ENCODE data around the gene CENPX. TPM values are rescaled to one million over a fixed set of nuclear protein-coding genes. Genes with fewer than 3 reads are reported as not detected.
A peak's percentile ranks its signal among the peaks of the same experiment; 100 is the strongest.

The CENPX gene
- total and polyA plus RNA-seq, 10 donors = 25.4 to 91.8 (median 32.9) TPM

DNA sequence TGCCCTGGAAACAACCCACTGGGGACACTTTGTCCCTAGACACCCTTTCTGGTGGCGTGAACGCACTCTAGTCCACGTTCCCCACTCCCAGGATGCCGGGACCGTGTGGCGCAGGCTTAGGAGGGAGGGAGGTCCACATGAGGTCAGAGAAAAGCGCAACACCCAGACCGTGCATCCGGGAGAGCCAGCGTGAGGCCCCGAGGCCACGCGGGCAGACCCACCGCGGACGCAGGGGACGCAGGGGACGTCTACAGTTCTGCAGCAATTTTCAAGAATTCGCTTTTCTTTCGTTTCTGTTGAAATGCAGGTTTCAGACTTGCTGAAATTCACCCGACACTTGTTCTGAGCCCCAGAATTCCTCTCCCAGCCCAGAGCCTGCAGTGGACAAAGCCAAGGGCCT, 24.2 kb upstream of the CENPX start:
- TF ChIP-seq POLR2AphosphoS5 (IDR thresholded peaks at IDR 0.05) = no peak
- TF ChIP-seq, protein P1, sequence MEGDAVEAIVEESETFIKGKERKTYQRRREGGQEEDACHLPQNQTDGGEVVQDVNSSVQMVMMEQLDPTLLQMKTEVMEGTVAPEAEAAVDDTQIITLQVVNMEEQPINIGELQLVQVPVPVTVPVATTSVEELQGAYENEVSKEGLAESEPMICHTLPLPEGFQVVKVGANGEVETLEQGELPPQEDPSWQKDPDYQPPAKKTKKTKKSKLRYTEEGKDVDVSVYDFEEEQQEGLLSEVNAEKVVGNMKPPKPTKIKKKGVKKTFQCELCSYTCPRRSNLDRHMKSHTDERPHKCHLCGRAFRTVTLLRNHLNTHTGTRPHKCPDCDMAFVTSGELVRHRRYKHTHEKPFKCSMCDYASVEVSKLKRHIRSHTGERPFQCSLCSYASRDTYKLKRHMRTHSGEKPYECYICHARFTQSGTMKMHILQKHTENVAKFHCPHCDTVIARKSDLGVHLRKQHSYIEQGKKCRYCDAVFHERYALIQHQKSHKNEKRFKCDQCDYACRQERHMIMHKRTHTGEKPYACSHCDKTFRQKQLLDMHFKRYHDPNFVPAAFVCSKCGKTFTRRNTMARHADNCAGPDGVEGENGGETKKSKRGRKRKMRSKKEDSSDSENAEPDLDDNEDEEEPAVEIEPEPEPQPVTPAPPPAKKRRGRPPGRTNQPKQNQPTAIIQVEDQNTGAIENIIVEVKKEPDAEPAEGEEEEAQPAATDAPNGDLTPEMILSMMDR (IDR thresholded peaks at IDR 0.05 in 8 of 11, conservative IDR thresholded peaks at IDR 0.05 in 3 of 11) = no peak
- no peak for TF ChIP-seq POLR2A (IDR thresholded peaks at IDR 0.05)
- DNase-seq = no peak
- Histone ChIP-seq H3K4me1 (peaks cover 6 to 24% (median 20%) of the 10 kb centered on the region in 6 donors), H3K4me3 (no peak overlapping the region), H3K27ac (no peak overlapping the region), H3K9me3 (no peaks in the 10 kb centered on the region), H3K36me3 (peaks cover 0 to 39% (median 9%) of the 10 kb centered on the region in 6 donors), H3K27me3 (replicated peaks in 1 of 7) (no peaks in the 10 kb centered on the region)
- intact Hi-C loops (cut with DNase I; ENCODE audit: low total_unique reads) = loop anchor here (10.0 kb wide), 1 partner anchor 58 kb away; no protein-coding TSS in a partner anchor
- WGBS, 5 donors = 89 to 95% (median 92%) methylated on average over 7 to 21 of the region's 21 CpGs

DNA sequence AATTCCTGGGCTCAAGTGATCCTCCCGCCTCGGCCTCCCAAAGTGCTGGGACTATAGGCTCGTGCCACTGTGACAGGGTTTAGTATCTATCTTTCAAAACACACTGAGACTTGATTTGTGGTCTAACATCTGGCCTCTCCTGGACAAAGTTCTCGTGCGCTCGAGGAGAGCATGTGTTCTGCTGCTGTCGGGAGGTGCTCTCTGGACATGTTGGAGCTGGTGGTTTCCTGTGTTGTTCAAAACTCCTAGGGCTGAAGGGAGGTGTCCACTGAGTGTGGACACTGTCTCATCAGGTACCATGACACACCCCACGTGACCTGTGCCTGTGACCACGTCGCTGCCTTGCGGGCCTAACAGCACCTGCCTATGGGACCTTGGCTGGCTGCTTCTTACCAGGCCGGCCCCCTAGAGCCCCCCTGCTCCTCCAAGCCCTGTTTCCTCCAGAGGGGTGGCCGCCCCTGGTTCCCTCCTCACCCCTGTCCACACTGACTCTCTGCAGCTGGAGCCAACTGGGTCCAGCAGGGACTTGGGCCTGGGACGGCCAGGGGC, 23.3 kb upstream of the CENPX start:
- TF ChIP-seq POLR2A (IDR thresholded peaks at IDR 0.05) (no peak), POLR2AphosphoS5 (IDR thresholded peaks at IDR 0.05) (peak in 2 of 3 donors; percentile 12 to 13)
- DNase-seq = no peak
- intact Hi-C loops (cut with DNase I; ENCODE audit: low total_unique reads) = loop anchor here (10.0 kb wide), 1 partner anchor 59 kb away; no protein-coding TSS in a partner anchor

DNA sequence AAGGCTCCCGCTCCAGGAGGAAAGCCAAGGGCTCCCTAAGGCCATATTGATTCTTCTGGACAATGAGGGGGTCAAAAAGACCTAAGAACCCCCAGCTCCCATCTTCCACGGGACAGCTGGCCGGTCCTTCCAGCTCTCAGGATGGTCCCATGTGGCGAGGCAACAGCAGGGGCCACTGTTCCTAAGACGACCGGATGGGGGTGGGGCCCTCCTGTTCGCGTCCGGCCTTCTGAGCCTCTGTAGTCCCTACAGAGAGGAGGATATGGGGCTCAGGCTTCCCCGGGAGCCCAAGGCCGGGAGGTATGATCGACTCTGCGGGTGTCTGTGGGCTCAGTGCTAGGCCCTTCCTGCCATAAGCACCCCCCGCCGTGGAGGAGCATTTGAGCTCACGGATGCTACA, 20.8 kb upstream of the CENPX start:
- no peak for DNase-seq
- H3K27ac ChIP-seq = no peak overlapping the region
- H3K9me3 ChIP-seq = no peaks in the 10 kb centered on the region
- intact Hi-C loops (cut with DNase I; ENCODE audit: low total_unique reads) = loop anchor here (10.0 kb wide), 1 partner anchor 61 kb away; no protein-coding TSS in a partner anchor
- no peak overlapping the region for H3K4me3 ChIP-seq
- 75 to 85% (median 79%) methylated on average over 10 to 16 of the region's 16 CpGs for WGBS, 5 donors
- no peak for TF ChIP-seq POLR2AphosphoS5 (IDR thresholded peaks at IDR 0.05)
- TF ChIP-seq, protein P1 (IDR thresholded peaks at IDR 0.05 in 8 of 11, conservative IDR thresholded peaks at IDR 0.05 in 3 of 11) = no peak
- no peaks in the 10 kb centered on the region for H3K27me3 ChIP-seq (replicated peaks in 1 of 7)
- H3K4me1 ChIP-seq = peaks cover 0 to 6% (median 0%) of the 10 kb centered on the region in 6 donors
- peaks cover 0 to 23% (median 7%) of the 10 kb centered on the region in 6 donors for H3K36me3 ChIP-seq

More for the DNA sequence above, 23.3 kb upstream of the CENPX start:
- H3K27ac ChIP-seq = no peak overlapping the region
- peaks cover 0 to 39% (median 9%) of the 10 kb centered on the region in 6 donors for H3K36me3 ChIP-seq
- WGBS, 5 donors = 81 to 91% (median 85%) methylated on average over 14 of the region's 14 CpGs
- H3K27me3 ChIP-seq (replicated peaks in 1 of 7) = no peaks in the 10 kb centered on the region
- peaks cover 6 to 22% (median 17%) of the 10 kb centered on the region in 6 donors for H3K4me1 ChIP-seq
- H3K9me3 ChIP-seq = no peaks in the 10 kb centered on the region
- H3K4me3 ChIP-seq = no peak overlapping the region

DNA sequence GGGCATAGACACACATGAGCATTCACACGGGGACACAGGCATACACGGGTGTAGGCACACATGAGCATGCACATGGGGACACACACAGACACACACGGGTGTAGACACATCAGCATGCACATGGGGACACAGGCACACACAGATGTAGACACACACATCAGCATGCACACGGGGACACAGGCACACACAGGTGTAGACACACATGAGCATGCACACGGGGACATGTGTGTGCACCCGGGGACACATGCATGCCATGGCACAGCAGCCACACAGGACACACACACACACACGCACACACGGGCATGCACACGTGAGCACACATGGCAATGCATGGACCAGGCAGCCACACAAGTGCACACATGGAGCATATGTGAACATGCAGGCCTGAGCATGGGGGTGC, 20.0 kb upstream of the CENPX start:
- WGBS, 5 donors = 88 to 94% (median 90%) methylated on average over 9 of the region's 9 CpGs
- TF ChIP-seq, protein P1 (IDR thresholded peaks at IDR 0.05 in 8 of 11, conservative IDR thresholded peaks at IDR 0.05 in 3 of 11) = no peak
- TF ChIP-seq POLR2A (IDR thresholded peaks at IDR 0.05) = no peak
- TF ChIP-seq POLR2AphosphoS5 (IDR thresholded peaks at IDR 0.05) = no peak
- Histone ChIP-seq H3K27ac (no peak overlapping the region), H3K4me1 (peaks cover 0 to 15% (median 6%) of the 10 kb centered on the region in 6 donors), H3K36me3 (peaks cover 0 to 14% (median 6%) of the 10 kb centered on the region in 6 donors), H3K4me3 (no peak overlapping the region), H3K27me3 (replicated peaks in 1 of 7) (no peaks in the 10 kb centered on the region), H3K9me3 (no peaks in the 10 kb centered on the region)
- no peak for DNase-seq
- intact Hi-C loops (cut with DNase I; ENCODE audit: low total_unique reads) = loop anchor here (10.0 kb wide), 1 partner anchor 62 kb away; no protein-coding TSS in a partner anchor
